HG03175 (cell line): ENCODE measurements around the gene YPEL5.

Experiments used
- ATAC-seq: cut with Tn5 transposase; IDR thresholded peaks from one replicate; pipeline ENCODE4 v1.9.1; 2021; ENCODE audit warnings: mild to moderate bottlenecking, moderate library complexity; ENCODE audit not compliant: unreplicated experiment

Gene YPEL5

DNA sequence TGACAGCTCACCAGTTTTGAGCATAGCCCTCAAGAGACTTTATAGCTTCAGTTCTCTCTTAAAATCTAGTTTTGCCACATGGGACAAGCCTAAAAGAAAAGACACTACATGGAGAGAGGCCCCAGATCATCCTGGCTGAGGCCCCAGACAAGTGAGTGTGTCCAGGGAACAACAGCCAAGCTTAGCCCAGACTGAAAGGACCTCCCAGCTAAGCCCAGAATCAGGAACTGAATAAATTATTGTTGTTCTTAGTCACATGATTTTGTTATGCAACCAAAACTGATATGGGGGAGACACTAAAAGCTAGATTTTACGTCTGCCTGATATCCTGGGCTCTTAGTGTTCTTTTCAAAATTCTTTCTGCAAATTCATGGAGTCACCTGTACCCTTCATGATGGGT, 55.2 kb downstream of the YPEL5 start:
- no peak for ATAC-seq

DNA sequence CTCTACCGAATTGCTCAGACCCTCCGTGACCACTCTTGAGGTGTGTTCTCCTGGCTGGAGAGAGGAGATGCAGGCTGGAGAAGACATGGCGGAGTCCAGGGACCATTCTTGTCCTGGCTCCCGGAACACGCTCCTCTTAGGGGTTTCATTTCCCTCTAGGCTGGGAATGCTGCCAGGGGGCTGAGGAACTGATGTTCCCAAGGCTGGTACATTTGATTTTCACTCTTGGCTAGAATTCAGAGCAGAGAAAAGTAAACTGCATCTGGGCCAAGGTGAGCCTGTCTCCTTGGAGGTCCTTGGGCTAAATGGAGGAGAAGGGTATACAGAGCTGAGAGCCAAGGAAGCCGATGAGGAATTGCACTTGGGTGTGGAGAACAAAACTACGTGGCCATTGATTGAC, 56.3 kb downstream of the YPEL5 start:
- no peak for ATAC-seq

DNA sequence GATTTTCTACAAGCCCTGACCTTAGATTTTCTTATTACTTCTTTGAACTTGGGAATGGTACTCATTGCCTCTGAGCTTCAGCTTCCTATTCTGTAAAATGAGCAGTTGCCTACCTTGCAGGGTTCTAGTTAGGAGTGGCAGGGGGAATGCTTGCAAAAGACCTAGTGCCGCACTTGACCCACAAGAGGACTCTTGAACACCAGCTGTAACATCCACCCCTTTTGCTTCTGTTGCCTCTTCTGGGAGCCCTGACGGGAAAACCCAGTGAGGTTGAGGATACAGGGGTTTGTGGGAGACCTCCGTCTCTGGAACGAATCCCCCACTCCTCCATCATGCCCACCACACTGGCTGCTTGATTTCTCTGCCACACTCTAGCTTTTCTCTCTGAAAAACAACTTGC, 57.5 kb downstream of the YPEL5 start:
- no peak for ATAC-seq

DNA sequence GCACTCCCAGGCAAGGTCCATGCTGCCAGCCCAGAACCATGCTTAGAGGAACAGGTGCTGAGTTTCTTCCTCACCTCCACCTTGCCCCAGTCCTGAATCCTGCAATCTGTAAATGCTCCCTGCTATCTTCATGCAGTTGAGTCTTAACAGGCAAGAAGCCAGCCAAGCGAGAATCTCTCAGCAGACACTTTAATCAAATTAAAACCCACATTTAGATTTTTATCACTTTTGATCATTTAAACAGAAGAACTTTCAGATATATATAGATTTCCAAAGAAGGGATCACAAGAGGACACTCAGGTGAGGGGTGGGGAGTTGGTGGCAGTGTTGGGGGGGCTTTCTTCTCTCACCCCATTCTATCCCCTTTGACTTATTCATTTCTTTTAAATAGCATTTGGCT, 58.6 kb downstream of the YPEL5 start:
- ATAC-seq = no peak

DNA sequence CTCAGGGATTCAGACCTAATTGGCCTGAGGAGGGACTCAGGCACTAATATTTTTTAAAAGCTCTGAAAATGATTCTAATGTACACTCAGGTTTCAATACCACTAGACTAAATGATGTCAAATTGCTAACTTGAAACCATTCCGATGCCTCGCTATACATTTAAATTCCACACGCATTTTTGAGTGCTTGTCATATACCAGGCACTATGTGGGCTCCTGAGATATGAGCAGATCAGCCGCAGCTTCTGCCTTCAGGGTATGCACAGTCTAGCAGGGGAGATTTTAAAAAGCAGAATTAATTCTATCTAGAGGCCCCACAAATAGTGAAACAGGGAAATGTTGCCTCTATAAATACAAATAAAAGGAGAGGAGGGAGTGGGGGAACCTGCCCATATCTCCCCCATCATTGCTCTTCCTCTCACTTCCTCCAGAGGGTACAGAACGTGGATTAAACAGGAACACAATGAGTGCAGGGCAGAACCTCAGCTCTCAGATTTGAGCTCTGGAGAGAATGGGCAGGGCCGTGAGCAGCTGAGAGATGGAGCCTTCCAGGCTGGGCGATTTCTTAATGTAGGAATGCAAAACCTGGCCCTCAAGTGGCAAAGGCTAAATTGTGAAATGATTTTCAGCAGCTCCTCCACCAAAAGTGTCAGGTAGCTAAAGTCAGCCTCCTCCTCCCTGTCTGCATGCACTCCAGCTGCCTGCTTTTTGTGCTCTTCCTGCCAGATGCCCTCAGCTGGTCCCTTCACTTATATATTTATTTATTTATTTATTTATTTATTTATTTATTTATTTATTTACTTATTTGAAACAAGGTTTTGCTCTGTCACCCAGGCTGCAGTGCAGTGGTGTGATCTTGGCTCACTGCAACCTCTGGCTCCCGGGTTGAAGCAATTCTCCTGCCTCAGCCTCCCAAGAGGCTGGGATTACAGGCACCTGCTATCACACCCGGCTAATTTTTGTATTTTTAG, 59.9 kb downstream of the YPEL5 start:
- ATAC-seq = no peak

DNA sequence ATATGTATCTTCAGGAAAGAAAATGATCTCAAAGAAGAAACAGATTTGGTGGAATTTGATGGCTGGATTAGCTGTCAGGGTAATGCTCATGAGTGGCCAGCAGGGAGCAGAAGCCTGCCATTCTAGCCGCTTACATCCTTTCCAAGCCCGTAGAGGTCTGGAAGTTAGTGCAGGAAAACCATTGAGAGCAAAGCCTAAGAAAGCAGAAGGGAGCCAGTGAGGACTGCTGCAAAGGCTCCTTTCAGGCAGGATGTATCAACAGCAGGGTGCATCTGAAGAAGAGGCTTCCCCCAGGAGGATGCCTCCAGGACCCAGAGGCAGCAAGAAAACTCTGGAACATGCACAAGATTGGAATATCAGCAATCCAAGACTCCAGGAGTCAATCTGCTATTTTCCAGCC, 61.6 kb downstream of the YPEL5 start:
- ATAC-seq = no peak

DNA sequence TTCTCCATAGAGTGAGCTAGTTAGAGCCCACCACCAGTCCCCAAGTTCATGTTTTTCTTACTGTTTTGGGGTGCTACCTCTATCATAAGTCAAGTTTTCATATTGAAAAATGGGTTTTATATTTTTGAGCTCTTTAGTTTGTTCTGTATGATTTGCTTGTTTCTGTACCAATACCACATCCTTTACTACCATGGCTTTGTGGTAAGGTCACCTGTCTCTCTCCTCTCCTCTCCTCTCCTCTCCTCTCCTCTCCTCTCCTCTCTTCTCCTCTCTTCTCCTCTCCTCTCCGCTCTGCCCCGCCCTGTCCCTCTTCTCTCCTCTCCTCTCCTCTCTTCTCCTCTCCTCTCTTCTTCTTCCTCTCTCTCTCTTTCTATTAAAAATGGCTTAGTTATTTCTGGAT, 62.4 kb downstream of the YPEL5 start:
- ATAC-seq = no peak
